HG03135 (cell line): ENCODE measurements around the gene USP36.

Source experiments
- ATAC-seq: cut with Tn5 transposase; IDR thresholded peaks from one replicate; pipeline ENCODE4 v1.9.1; 2021; ENCODE audit warnings: mild to moderate bottlenecking, moderate library complexity; ENCODE audit not compliant: unreplicated experiment

USP36 gene

DNA sequence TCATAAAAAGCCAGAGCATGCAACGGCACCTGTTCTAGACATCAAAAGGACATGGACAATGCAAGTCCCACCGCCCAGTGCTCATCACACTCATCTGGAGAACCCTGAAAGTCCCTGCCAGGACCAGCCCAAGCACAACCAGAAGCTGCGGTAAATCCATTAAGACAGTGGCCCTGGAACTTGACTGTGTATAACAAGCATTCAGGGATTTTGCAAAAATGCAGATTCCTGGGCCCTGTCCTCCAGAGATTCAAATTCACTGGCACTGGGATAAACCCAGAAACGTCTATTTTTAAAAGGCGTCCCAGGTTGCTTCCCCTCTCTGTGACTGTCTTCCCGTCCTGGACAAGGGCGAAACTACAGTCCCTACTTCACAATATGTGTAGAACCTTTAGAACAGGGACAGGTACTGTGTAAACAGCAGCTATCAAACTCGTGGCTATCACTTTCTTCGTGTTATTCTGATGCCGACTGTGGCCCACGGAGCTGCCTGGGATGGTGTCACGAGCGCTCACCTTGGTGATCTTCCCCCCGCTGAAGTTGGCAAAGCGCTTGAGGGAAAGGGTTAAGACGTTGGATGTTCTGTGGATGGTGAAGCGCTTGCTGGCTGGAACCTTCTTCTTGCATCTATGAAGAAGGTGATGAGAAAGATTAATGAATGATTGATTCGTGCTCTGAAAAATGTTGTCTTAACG lies 22.3 kb downstream of the USP36 start:
- no peak for ATAC-seq

DNA sequence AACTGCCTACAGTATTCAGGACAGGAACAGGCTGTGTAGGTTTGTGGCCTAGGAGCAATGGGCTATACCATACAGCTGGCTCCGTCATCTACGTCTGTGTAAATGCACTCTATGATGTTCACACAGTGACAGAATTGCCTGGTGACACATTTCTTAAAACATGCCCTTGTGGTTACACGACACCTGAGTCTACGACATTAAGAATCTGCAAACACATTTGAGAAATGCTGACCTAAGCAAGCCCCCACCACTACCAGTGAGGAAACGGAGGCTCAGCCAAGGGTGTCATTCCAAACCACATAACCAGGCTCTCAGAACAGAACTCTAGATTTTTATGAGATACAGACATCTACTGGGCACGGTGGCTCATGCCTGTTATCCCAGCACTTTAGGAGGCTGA lies 23.5 kb downstream of the USP36 start:
- no peak for ATAC-seq

GRCh38 chr17:78815696-78816095 lies 24.9 kb downstream of the USP36 start:
- no peak for ATAC-seq

DNA sequence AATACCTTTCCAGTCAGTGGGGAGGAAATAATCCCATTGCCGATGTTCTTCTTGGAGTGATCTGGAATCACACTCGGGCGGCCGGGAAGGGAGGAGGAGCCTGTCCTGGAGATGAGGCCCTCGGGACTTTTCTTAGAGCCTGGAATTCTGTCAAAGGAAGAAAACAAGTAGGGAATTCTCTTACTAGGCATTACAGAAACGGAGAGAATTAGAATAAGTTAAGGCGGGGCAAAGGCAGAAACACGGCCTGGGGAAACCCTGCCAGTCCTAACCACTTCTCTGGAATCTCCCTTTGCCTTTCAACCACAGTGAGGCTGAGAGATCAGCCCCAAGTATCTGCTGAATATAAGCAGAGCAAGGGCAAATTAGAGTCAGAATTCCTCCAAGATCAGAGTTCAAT lies 27.8 kb downstream of the USP36 start:
- ATAC-seq, result no peak

GRCh38 chr17:78808163-78808562 lies 32.5 kb downstream of the USP36 start:
- no peak for ATAC-seq

DNA sequence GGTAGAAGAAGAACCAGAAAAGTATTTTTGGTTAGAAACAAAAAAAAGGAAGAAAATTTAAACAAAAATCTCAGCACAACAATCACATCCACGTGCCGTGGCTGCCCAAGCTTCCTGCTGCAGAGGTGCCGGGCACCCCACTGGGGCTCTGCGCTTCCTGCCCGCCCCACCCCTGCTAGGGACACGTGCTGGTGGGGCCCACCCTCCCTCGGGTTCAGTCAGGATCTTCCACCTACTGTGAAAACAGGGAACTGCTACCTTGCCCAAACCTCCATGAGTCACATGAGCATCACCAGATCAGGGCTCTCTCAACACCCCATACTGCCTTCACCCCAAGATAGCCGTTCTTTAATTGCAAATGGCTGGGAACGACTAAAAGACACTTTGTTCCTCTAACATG lies 34.2 kb downstream of the USP36 start:
- no peak for ATAC-seq

DNA sequence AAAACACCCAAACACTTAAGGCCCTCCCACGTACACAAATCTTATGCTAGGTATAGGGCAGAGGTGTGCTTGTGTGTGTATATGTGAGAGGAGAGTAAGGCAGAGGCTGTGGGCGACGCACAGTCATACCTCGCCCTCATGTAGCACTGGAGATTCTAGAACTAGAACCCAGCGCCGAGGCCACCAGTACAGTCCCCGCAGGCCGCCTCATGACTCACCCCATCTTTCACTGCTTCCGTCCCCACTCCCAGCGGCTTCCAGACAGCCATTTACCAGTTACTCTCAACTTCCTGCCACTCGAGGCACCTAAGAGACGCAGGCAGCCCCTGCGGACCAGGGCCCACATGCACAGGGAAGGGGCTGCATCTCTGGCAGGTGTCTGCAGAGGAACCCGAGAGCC lies 35.3 kb downstream of the USP36 start:
- no peak for ATAC-seq

DNA sequence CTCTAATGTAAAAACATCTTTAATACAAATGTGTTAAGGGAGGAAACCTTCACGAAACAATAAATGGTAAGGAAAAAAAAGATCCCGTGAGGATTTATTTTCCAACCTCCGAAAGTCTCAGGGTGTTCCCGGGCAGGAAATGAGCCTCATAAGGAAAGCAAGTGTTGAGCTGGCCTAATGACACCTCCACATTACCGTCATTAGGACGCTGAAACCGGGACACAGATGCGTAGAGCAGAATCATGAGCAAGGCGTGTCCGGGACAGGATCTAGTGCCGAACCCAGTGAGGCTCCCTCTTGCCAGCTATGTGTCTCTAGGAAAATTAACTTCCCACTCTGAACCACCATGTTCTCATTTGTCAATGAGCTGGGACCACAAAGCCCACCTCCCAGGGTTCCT lies 35.8 kb downstream of the USP36 start:
- ATAC-seq, result no peak

DNA sequence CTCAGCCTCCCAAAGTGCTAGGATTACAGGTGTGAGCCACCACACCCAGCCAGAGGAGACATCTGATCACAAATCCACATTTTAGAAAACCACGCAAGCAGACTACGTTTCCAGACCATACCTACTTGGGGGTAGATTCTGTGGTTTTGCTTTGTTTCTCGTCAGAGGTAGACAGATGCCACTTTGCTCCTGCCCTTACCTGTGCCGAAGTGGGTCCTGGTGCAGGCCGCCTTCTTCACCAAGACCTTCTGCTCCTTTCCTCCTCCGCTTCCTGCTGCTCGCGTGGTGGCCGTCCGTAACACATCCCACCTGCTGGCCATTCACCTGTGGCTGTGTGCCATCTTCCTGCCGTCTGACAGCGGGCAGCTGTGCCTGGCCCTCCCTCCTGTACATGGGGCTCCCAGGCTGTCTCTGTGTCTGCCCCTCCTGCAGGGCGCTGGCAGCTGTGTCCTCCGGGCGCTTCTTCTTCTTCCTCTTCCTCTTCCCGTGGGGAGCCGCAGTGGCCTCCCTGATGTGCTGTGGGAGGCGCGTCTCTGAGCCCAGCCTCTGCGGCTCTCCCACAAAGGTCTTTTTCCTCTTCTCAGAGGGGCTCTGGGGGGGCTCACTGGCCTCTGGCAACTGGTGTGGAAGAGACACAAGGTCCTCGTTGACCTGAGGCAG lies 37.3 kb downstream of the USP36 start:
- no peak for ATAC-seq

GRCh38 chr17:78802459-78802858 lies 38.2 kb downstream of the USP36 start:
- no peak for ATAC-seq

GRCh38 chr17:78802008-78802407 lies 38.6 kb downstream of the USP36 start:
- no peak for ATAC-seq

GRCh38 chr17:78800132-78800931 lies 40.3 kb downstream of the USP36 start:
- no peak for ATAC-seq

DNA sequence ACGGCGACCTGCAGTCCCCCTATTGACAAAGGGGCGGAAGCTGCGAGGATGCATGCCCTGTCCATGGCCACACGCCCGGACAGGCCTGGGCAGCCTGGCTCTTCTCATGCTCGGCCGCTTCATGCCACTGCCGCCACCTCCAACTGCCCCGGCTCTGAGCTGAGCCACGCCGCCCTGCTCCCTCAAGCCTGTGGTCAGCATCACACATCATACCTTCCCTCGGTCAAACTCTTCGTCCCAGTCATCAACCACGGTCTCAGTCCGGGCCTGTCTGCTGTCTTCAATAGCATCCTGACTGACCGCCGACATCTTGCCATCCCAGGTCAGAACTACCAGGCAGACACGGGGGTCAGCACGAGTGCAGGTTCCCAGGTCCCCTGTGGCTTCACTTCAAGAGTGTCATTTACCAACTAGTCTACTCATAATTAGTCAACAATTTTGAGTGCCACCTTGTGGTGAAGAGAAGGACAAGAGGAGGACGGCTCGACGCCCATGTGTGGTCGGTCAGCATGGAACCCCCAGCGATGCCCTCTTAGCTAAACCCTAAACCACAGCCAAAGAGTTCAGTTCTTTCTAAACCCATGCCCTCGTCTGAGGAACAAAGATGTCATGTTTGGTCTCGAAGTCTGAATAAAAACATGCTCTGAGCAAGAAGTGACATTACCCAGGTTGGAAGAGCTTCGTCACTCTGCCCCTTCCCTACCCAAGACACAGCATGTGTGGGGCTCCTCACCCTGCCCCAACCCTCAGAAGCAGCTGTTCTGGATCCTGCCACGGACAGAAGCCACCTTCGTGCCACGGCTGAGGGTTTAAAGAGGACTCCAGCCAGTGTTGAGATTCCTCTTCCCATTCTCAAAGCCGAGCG lies 41.7 kb downstream of the USP36 start:
- ATAC-seq, result no peak

DNA sequence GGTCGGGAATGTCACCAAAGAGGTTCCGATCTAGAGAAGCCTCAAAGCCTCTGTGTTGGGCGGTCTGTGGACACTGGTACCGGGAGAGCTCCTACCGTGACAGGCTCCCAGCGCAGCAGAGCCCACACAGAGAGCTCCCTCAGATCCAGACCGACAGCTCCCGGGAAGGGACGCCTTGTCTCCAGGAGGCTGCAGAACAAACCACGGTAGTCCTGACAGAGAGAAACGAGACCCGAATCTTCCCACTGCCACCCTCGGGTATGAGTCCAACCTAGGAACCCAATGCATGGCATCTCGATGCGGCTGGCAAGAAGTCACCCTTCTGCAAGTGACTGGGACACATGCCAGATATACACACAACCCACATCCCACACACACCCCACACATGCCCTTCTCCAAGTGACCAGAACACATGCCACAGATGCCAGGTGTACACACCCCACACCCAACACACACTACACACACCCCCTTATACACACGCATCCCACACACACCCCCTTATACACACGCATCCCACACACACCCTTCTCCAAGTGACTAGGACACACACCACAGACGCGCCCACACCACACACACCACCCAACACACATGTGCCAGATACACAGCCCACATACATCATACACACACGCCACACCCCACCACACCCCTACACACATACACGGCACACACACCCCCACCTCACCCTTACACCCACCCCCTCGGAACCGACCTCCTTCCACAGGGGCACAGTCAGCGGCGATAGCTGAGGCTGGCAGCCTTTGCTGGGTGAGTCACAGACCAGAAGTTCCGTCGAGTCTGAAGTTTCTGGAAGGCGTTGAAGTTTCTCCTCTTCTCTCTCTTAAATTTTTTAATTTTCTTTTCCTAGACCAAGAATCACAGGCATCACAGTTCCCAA lies 42.7 kb downstream of the USP36 start:
- no peak for ATAC-seq

GRCh38 chr17:78797213-78797612 lies 43.4 kb downstream of the USP36 start:
- ATAC-seq, result no peak

GRCh38 chr17:78796517-78796900 lies 44.1 kb downstream of the USP36 start:
- ATAC-seq, result no peak

- no peak for ATAC-seq
Observed at GRCh38 chr17:78795861-78796516, 44.6 kb downstream of the USP36 start.

- no peak for ATAC-seq
Observed at GRCh38 chr17:78794864-78795640, 45.6 kb downstream of the USP36 start.

GRCh38 chr17:78794399-78794798 lies 46.2 kb downstream of the USP36 start:
- no peak for ATAC-seq
